ENCODE results near the gene ARRDC3. TPM values are rescaled to one million over a fixed set of nuclear protein-coding genes. Genes with fewer than 3 reads are reported as not detected.
"Not testable (repeated sequence)": the region's sequence is repeated elsewhere in the genome, so short reads cannot be mapped to it uniquely, and the experiment has no call there.

ARRDC3 gene
- total RNA-seq, 1 experiment from 2014 or later, result 45.9 TPM

DNA sequence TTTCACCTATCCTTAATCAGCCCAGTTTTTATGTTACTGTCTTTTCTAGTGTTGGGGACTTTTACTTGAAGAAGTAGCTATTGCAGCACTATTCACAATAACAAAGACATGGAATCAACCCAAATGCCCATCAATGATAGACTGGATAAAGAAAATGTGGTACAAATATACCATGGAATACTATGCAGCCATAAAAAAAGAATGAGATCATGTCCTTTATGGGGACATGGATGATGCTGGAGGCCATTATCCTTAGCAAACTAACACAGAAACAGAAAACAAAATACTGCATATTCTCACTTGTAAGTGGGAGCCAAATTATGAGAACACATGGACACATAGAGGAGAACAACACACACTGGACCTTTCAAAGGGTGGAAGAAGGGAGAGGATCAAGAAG, 6.4 kb upstream of the ARRDC3 start:
- DNase-seq (ENCODE audit: low read depth); in situ Hi-C loops (cut with HindIII; ENCODE audit: low pct_unique_long_range_greater_than_20kb, low sequenced_read_pairs): not testable (repeated sequence)

DNA sequence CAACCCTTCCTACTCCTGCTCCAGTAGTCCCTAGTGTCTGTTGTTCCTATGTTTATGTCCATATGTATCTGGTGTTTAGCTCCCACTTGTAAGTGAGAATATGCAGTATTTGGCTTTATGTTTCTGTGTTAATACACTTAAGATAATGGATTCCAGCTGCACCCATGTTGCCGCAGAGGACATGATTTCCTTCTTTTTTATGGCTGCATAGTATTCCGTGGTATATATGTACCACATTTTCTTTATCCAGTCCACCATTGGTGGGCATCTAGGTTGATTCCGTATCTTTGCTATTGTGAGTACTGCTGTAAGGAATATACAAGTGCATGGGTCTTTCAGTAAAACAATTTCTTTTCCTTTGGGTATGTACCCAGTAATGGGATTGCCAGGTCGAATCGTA, 5.2 kb upstream of the ARRDC3 start:
- in situ Hi-C loops (cut with HindIII; ENCODE audit: low pct_unique_long_range_greater_than_20kb, low sequenced_read_pairs), result no loop called here
- DNase-seq (ENCODE audit: low read depth), result no peak

DNA sequence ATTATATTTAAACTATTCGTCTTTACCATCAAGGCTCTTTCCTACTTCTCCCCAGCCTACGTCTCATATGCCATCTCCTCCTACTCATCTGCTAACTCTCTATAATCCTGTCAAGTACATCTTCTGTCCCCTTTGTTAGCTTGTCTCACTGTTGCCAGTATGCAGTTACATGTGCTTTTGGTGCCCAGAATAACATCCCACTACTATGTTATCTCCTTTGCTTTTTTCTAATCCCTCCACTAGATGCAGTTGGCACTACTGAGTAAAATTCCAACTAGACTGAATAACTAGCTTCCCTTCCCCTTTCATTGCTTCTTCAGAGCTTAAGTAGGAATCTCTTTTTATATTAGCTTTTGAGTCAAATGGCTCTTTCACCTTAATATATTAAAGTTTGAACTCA, 3.0 kb upstream of the ARRDC3 start:
- in situ Hi-C loops (cut with HindIII; ENCODE audit: low pct_unique_long_range_greater_than_20kb, low sequenced_read_pairs), result no loop called here
- DNase-seq (ENCODE audit: low read depth), result no peak

DNA sequence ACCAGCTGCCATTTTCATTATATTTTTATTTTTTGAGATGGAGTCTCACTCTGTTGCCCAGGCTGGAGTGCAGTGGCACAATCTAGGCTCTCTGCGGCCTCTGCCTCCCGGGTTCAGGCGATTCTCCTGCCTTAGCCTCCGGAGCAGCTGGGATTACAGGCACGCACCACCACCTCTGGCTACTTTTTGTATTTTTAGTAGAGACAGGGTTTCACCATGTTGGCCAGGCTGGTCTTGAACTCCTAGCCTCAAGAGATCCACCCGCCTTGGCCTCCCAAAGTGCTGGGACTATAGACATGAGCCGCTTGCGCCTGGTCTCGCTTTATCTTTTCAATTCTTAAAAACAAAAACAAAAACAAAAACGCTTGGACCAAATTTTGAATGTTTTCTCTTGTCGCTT, 2.5 kb upstream of the ARRDC3 start:
- DNase-seq (ENCODE audit: low read depth); in situ Hi-C loops (cut with HindIII; ENCODE audit: low pct_unique_long_range_greater_than_20kb, low sequenced_read_pairs): not testable (repeated sequence)

DNA sequence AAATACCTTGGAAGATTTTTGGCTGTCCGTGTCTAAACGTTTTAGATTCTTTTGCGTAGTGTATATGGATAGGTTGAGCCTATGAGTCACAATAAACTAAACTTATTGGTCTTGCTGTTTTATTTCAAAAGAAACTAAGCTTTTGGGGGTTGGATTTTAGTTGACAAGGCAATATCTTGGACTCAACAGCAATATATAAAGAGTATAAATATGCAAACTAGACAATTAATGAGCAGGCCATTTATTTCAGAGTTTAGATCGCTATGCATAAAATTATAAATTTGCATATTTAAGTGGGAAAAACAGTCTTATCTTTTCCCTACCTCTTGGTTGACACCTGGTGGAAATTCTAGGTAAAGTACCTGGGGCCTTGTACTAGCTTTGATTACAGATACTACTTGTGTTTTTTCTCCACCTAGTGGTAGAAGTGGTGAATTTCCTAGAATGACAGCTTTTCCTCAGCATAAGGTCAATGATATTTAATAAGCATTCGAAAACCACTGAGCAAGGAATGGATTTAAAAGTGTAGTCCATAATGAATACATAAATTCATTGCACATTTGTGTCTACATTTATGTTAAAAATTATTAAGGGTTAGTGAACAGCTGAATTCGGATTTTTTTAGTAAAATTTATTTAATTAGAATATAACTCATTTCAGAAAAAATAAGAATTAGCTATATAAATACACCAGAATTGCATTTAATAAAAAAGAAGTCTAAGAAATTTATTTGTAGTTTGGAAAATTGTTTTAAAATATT, 1.7 kb upstream of the ARRDC3 start:
- in situ Hi-C loops (cut with HindIII; ENCODE audit: low pct_unique_long_range_greater_than_20kb, low sequenced_read_pairs), result loop anchor here (5.0 kb wide), 1 partner anchor 73 kb away; no protein-coding TSS in a partner anchor
- peak; percentile 79 for DNase-seq (ENCODE audit: low read depth)

DNA sequence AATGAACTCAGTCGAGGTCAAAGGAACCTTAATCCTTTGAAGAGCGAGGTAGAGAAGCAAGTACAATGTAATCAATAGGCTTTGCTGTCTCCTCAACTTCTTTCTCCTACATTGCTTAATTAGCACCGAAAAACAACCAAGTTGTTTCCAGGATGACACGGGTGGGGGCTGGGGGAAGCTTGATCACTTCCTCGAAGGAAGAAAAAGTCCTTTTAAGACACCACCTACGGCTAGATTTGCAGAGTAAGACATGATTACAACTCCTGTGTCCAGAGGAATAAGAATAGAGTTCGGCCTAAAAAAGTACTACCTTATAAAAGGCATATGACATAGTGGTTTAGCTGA, 811 bp upstream of the ARRDC3 start:
- in situ Hi-C loops (cut with HindIII; ENCODE audit: low pct_unique_long_range_greater_than_20kb, low sequenced_read_pairs), result loop anchor here (5.0 kb wide), 1 partner anchor 72 kb away; no protein-coding TSS in a partner anchor
- DNase-seq (ENCODE audit: low read depth), result no peak

DNA sequence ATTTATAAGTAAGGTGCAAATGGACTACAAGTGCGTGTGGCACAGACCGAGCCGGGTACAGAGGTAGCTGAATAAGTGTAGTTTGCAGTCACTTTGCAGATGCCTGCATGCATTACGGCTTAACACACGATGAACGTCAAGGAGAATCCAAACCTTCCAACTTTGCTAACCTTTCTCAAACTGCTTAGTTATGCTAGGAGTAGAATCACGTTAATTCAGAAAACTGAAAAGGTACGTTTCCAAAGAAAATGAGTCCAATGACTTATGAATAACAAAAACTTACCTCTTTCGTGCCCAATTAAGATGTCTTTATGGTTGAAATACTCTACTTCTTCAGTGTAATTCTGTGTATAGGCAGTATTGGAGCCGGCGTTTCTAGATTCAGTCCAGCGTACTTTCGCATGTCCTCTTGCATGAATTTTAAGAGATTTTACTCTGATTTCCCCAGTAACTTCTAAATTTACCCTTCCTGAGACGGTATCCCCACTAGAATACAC, 539 bp downstream of the ARRDC3 start:
- in situ Hi-C loops (cut with HindIII; ENCODE audit: low pct_unique_long_range_greater_than_20kb, low sequenced_read_pairs), result loop anchor here (5.0 kb wide), 1 partner anchor 70 kb away; no protein-coding TSS in a partner anchor
- peak; percentile 26 for DNase-seq (ENCODE audit: low read depth)

DNA sequence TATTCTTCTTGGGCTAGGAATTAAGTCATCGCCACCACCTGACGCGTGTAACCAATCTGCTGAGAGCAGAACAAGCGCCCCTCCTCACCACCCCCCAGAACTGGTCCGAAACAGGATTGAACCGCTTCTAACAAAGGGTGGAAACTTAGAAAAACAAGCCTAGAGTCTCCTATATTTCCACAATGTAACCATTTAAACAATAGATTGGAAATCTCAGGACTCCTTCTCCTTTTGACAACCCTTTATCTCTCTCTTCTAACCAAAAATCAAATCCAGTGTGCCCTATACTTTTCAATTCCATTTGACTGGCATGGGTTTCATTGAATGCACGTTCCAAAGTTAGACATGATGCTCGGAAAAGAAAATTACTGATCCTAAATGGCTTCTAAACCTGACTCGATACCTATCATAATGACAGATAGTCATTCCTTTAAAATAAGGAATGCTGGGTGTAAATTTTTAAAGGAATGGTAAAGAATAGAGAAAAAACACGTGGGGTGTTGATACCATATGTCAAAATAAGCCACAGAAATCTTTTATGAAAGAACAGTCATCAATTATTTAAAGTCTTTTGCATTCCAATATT, 1.2 kb downstream of the ARRDC3 start:
- in situ Hi-C loops (cut with HindIII; ENCODE audit: low pct_unique_long_range_greater_than_20kb, low sequenced_read_pairs), result loop anchor here (5.0 kb wide), 1 partner anchor 70 kb away; no protein-coding TSS in a partner anchor
- DNase-seq (ENCODE audit: low read depth), result peak; percentile 63

DNA sequence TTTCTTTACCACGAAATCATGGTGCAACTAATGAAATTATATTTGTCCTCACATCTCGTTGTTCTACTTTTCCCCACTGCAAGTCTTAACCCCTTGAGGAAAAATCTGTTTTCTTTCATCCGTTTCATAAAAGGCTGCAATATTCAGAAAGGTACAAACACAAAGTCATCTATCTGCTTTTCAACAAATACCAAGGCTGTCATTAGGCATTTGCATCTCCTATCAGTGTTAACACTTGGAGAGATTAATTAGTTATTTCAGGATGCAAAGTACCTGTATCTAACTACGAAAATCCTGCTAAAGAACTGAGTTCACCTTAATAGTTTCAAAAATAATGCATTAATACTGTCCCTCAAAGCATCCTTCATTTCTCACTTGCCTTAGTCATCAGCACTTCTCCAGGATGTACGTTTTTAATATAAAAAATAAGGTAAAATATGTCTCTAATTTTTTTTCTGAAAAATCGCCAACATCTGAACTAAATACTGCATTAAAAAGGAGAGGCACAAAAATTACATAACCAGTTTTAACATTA, 1.8 kb downstream of the ARRDC3 start:
- in situ Hi-C loops (cut with HindIII; ENCODE audit: low pct_unique_long_range_greater_than_20kb, low sequenced_read_pairs), result loop anchor here (5.0 kb wide), 1 partner anchor 69 kb away; no protein-coding TSS in a partner anchor
- DNase-seq (ENCODE audit: low read depth), result no peak

DNA sequence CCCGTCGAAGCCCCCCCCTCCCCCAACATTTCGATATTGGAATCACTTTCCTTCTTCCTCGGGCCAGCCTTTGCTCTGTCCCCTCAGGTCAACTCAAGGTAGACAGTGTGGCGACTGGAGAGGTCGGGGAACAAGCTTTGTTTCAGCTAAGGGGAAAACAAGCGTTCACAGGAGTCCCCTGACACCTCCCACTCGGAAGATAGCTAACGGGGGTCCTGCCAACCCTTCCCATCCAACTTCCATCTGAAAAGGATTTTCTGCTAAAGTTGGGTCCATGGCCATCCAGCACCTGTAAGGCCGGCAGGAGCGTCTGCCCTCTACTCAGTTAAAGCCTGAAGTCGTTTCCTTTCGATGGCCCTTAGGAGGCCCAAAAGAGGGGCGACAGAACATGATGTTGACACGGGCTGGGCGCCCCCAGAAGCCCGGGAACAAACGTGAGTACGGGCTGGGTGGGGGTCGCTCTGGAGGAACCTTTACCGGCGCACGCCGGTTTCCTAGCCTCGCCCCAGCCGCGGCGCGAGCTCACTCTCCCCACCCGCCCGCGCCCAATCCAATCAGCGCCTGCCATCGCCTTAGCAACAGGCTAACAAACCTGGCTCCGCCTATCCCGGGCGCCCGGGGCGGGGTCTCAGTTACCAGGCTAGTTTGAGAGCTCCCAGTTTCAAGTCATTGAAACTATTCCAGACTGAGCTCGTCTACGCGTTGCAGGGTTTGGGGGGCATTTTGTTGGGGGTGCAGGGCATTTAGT, 2.5 kb downstream of the ARRDC3 start:
- in situ Hi-C loops (cut with HindIII; ENCODE audit: low pct_unique_long_range_greater_than_20kb, low sequenced_read_pairs), result loop anchor here (5.0 kb wide), 1 partner anchor 68 kb away; no protein-coding TSS in a partner anchor
- peak; percentile 89 for DNase-seq (ENCODE audit: low read depth)

DNA sequence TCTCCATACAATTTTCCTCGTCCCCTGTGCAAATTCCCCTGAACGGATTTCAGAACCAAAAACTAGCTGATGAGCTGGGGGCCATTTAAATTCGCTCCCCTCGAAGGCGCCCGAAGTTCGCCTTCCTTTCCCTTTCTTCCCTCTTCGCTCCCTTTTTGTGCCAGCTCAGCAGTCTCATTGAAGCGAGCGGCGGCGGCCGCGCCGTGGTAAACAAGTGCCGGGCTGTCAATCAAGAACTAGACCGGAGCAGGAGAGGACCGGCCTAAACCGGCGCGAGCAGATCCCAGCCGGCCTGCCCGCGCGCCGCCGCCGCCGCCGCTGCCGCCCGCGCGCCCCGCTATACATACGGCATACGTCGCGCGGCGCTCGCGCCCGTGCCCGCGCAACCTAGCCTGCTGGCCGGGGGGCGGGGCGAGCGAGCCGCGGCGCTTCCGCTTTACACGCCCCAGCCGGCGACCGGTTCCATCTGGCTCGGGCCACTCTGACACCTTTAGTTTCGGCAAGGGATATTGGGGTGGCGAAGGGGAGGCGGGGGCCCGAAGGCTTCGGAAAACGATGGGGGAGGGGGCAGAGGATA, 3.1 kb downstream of the ARRDC3 start:
- in situ Hi-C loops (cut with HindIII; ENCODE audit: low pct_unique_long_range_greater_than_20kb, low sequenced_read_pairs), result loop anchor here (5.0 kb wide), 1 partner anchor 68 kb away; no protein-coding TSS in a partner anchor
- peak; percentile 89 for DNase-seq (ENCODE audit: low read depth)

DNA sequence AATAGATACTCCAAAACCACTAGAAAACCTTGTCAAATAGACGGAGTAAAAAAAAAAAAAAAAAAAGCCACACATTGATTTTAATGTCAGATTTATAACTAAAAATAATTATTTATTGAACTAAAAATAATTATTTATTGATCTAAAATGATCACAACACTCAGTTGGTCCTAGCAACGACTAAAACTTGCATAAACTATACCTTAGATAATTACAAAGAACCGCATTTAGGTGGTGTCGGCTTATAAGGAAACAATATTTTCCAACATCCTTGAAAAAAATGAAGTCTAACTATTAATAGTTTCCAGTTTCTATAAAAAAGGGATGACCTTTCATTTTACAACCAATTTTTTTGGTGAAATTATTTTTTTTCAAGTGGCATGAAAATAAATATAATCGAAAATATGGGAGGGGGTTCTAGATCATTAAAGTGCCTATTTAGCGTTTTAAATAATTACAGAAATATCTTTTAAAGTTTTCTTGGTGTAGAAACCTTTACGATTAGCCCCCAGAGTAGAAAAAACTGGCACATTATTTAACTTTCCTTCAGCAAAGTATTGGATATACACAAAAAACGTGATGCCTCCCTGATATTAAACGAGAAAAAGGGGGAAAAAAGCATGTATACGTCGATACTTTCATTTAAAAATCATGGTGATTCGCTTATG, 3.7 kb downstream of the ARRDC3 start:
- in situ Hi-C loops (cut with HindIII; ENCODE audit: low pct_unique_long_range_greater_than_20kb, low sequenced_read_pairs), result no loop called here

DNA sequence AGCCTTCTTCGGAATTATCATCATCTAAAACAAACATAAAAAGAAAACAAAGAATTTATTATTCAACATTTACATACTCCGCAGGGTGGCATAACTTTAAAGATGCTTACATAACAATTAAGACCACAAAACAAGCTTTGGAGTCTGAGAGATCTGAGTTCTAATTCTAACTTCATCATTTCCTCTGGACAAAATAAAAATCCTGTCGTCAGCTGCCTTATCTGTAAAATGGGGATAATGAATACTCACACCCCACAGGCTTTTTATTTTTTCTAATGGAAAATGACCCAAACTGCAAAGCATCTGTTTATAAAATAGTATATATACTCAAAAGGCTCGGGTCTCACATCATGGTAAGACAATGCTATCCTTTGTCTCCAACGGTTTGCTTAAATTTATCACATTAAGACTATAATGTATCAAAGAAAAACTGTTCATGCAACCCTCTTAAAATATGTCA, 4.3 kb downstream of the ARRDC3 start:
- in situ Hi-C loops (cut with HindIII; ENCODE audit: low pct_unique_long_range_greater_than_20kb, low sequenced_read_pairs), result no loop called here
- DNase-seq (ENCODE audit: low read depth), result no peak

More for the DNA sequence above, 3.7 kb downstream of the ARRDC3 start:
- no peak for DNase-seq (ENCODE audit: low read depth)

DNA sequence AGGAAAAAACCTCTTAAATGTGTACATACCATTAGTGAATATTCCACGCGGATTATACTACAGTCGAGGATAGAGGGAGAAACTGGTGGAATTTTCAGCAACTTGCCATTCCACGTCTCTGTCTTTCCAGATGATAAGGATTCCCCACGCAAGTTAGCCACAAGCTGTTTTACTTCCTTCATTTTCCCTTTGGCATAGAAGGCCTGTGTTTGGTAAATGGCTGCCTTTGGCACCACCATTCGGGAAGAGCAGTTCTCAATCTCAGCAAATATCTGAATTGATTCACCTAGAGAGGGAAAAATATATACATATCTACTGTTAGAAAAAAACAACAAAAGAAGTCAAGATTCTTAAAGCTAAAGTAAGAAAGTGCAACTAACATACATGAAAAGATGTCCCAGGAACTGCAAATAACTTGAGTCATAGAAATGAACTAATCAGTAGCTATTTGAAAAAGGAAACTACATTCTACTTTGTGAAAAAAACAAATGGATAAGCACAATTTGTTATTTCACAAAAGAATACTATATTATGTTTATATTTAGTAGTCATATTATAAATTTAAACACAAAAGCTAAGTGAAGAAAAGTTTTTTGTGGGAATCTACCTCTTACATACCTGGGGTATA, 8.1 kb downstream of the ARRDC3 start:
- in situ Hi-C loops (cut with HindIII; ENCODE audit: low pct_unique_long_range_greater_than_20kb, low sequenced_read_pairs), result no loop called here
- no peak for DNase-seq (ENCODE audit: low read depth)

DNA sequence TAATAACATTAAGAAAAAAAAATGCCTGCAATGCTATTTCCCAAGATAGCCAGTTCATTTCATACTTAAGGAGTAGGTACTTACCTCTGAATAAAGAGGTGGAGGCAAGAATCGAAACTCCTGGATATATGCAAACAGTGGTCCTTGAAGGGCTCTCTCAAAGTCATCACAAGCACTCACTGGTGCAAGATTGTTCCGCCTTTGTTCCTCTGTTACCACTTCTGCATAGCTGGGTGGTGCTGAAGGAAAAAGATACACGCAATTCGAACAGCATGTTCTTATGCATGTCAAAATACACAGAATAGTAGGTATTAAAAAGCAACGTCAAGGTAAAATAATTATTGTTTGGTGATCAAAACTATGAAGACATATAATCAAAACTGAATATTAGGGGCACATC, 9.5 kb downstream of the ARRDC3 start:
- in situ Hi-C loops (cut with HindIII; ENCODE audit: low pct_unique_long_range_greater_than_20kb, low sequenced_read_pairs), result no loop called here
- no peak for DNase-seq (ENCODE audit: low read depth)

DNA sequence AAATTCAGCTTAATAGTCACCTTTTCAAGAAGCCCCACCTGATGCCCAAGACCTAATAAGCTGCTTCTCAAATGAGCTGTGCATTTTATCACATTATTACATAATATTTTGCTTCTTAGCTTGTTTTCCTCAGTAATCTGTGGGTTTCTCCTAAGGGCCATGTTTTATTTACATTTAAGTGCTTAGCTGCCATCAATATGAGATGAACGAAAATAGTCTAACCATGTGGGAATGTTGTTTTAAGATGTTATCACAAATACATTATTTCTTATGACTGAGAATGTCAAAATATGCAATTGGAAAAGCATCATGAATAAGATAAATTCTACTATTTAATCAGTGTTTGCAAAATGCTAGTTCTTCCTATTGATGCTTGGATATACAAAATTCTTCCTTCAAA, 10.1 kb downstream of the ARRDC3 start:
- in situ Hi-C loops (cut with HindIII; ENCODE audit: low pct_unique_long_range_greater_than_20kb, low sequenced_read_pairs), result no loop called here

DNA sequence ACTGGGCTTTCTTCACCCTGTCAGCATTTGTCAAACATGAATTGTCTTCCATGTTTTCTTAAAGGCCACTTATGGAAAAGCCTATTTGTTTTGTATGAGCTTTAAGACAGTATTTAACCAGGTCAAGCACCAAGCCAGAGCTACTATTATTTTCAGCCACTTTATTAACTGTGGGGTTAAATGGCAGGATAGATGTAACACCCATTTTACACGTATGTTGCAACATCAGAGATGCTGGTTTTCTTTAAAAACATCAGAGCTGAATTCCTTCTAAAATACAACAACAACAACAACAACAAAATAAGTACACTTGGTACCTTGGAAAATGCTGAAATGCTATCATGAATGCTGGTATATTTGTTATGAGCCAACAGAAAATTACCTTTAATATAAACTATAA, 13.6 kb downstream of the ARRDC3 start:
- no peak for DNase-seq (ENCODE audit: low read depth)
- in situ Hi-C loops (cut with HindIII; ENCODE audit: low pct_unique_long_range_greater_than_20kb, low sequenced_read_pairs), result no loop called here

More for the DNA sequence above, 10.1 kb downstream of the ARRDC3 start:
- no peak for DNase-seq (ENCODE audit: low read depth)

Data from Caki2 (cell line).